Esophagus squamous epithelium (tissue), 4 donors: Measurements from ENCODE around the gene NPFFR2.
"Not testable (repeated sequence)": the region's sequence is repeated elsewhere in the genome, so short reads cannot be mapped to it uniquely, and the experiment has no call there.

Experiments used
- CTCF ChIP-seq, 6 experiments: fragments of 450-650 bp in 4 of 6; fragments of 200-600 bp in 2 of 6; sonication (generic) in 2 of 6; IDR thresholded peaks; one replicate each; pipeline ENCODE4 v1.5.1; 2016 to 2019; ENCODE audit warnings: antibody characterized with exemption in 6 of 6, mild to moderate bottlenecking in 4 of 6, moderate library complexity in 4 of 6
- POLR2A ChIP-seq, 4 donors: fragments of 450-650 bp; IDR thresholded peaks; one replicate each; pipeline ENCODE4 v1.6.1; 2017; ENCODE audit warnings: antibody characterized with exemption in 4 of 4, mild to moderate bottlenecking in 4 of 4, moderate library complexity in 3 of 4

DNA sequence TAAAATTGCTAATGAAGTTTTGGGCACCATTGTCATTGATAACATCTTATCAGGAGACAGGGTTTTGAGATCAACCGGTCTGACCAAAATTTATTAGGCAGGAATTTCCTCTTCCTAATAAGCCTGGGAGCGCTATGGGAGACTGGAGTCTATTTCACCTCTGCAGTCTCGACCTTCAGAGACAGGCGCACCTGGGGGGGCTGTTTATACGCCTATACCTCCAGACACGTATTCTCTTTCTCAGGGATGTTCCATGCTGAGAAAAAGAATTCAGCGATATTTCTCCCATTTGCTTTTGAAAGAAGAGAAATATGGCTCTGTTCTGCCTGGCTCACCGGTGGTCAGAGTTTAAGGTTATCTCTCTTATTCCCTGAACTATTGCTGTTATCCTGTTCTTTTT lies 121.8 kb downstream of the NPFFR2 start:
- TF ChIP-seq CTCF, POLR2A (IDR thresholded peaks at IDR 0.05): not testable (repeated sequence)
